ENCODE measurements around the gene LAMB2.

Gene LAMB2

GRCh38 chr3:49111347-49111746 is 21.5 kb downstream of the LAMB2 start:
- FAIRE-seq (no peak), DNase-seq (ENCODE audit: insufficient read length, low spot score) (no peak)
- no peak for TF ChIP-seq POLR2A (IDR thresholded peaks at IDR 0.05; ENCODE audit: low read depth, low read length)
- no peak for TF ChIP-seq POLR2AphosphoS5 (IDR thresholded peaks at IDR 0.05; ENCODE audit: low read depth, low read length)
- no peak for TF ChIP-seq PAX5 (IDR thresholded peaks at IDR 0.05; ENCODE audit: insufficient read depth, low read length, severe bottlenecking)
- TF ChIP-seq SPI1 (IDR thresholded peaks at IDR 0.05; ENCODE audit: low read depth, low read length), result no peak
- no peak for TF ChIP-seq POU2F2 (IDR thresholded peaks at IDR 0.05; ENCODE audit: low read depth, low read length)
- TF ChIP-seq TAF1 (IDR thresholded peaks at IDR 0.05; ENCODE audit: low read depth, low read length), result no peak

GRCh38 chr3:49110780-49111179 is 22.1 kb downstream of the LAMB2 start:
- no peak for TF ChIP-seq POLR2A (IDR thresholded peaks at IDR 0.05; ENCODE audit: low read depth, low read length)
- TF ChIP-seq SPI1 (IDR thresholded peaks at IDR 0.05; ENCODE audit: low read depth, low read length), result no peak
- TF ChIP-seq TAF1 (IDR thresholded peaks at IDR 0.05; ENCODE audit: low read depth, low read length), result no peak
- no peak for TF ChIP-seq PAX5 (IDR thresholded peaks at IDR 0.05; ENCODE audit: insufficient read depth, low read length, severe bottlenecking)
- no peak for TF ChIP-seq POLR2AphosphoS5 (IDR thresholded peaks at IDR 0.05; ENCODE audit: low read depth, low read length)
- TF ChIP-seq POU2F2 (IDR thresholded peaks at IDR 0.05; ENCODE audit: low read depth, low read length), result no peak
- no peak for FAIRE-seq
- DNase-seq (ENCODE audit: insufficient read length, low spot score), result no peak

GRCh38 chr3:49108346-49108745 is 24.5 kb downstream of the LAMB2 start:
- no peak for DNase-seq (ENCODE audit: insufficient read length, low spot score)

DNA sequence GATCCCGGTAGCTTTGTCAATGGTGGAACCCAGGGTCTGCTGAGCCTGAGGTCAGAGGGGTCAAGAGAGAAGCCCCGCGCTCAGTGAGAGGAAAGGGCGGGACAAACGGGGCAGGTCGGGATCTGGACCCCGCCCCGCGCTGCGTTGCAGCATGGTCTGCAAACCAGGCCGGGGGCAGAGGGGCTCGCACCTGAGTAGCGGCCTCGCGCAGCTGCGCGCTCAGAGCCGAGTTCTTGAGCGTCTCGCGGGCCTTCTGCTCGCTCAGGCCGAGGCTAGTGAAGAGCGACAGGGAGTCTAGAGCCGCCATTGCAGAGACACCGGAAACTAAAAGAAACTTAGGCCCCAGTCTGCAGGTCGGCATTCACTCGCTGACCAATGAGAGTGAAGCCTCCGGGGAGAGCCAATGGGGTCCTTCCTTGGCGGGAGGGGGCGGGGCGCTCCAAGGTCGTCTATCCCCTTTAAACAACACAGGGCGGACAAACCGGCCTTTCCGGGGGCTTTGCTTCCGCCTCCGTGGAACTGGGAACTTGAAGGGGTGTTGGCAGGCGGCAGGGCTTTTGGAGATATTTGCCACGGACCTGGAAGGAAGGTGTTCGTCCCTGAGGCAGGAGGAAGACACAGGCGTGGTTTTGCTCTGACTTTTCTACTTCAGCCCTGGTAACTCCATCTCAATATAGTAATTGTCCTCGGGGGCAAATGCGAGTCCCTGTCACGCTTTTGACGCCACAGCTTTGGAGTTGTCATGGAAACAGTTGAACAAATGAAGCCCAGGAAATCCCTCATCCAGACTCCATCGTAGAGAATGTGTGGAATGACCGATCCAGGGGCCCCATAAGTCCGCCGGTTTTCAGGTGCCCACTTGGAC is 28.2 kb downstream of the LAMB2 start, which contains the start of gene QARS1:
QARS1 (minus strand) TSS at position 331 of the 865 bp plus-strand sequence; CDS start at position 307, 24 bp downstream.
- DNase-seq (ENCODE audit: insufficient read length, low spot score) (peak; percentile 98), FAIRE-seq (peak; percentile 92)
- peak; percentile 94 for TF ChIP-seq POLR2A (IDR thresholded peaks at IDR 0.05; ENCODE audit: low read depth, low read length)
- peak; percentile 97 for TF ChIP-seq TAF1 (IDR thresholded peaks at IDR 0.05; ENCODE audit: low read depth, low read length)
- no peak; the same call in 1 of the 2 replicates for TF ChIP-seq POU2F2 (IDR thresholded peaks at IDR 0.05; ENCODE audit: low read depth, low read length)
- TF ChIP-seq PAX5 (IDR thresholded peaks at IDR 0.05; ENCODE audit: insufficient read depth, low read length, severe bottlenecking), result no peak
- TF ChIP-seq POLR2AphosphoS5 (IDR thresholded peaks at IDR 0.05; ENCODE audit: low read depth, low read length), result peak; percentile 88
- TF ChIP-seq SPI1 (IDR thresholded peaks at IDR 0.05; ENCODE audit: low read depth, low read length), result no peak

More at GRCh38 chr3:49108346-49108745, 24.5 kb downstream of the LAMB2 start:
- no peak for FAIRE-seq
- TF ChIP-seq POU2F2 (IDR thresholded peaks at IDR 0.05; ENCODE audit: low read depth, low read length) (no peak), POLR2AphosphoS5 (IDR thresholded peaks at IDR 0.05; ENCODE audit: low read depth, low read length) (no peak), POLR2A (IDR thresholded peaks at IDR 0.05; ENCODE audit: low read depth, low read length) (no peak), TAF1 (IDR thresholded peaks at IDR 0.05; ENCODE audit: low read depth, low read length) (no peak), SPI1 (IDR thresholded peaks at IDR 0.05; ENCODE audit: low read depth, low read length) (no peak), PAX5 (IDR thresholded peaks at IDR 0.05; ENCODE audit: insufficient read depth, low read length, severe bottlenecking) (no peak)

DNA sequence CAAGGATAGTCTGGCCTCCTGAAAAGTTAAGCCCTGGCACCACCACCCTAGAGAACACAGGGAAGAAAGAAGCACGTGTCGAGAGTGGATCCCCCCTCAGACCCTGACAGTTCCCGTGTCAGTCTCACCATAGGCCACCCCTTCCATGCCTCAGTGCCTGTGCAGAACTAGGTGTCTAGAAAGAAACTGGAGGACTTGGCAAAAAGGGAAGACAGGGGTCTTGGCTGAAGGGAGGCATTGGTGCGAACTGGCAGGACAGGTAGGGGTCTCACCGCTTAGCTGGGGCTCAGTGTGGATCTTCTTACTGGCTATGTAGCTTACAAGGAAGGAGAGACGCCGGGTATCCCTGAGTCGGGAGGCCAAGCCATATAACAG is 28.8 kb downstream of the LAMB2 start:
- TF ChIP-seq POLR2A (IDR thresholded peaks at IDR 0.05; ENCODE audit: low read depth, low read length) (no peak), PAX5 (IDR thresholded peaks at IDR 0.05; ENCODE audit: insufficient read depth, low read length, severe bottlenecking) (no peak), TAF1 (IDR thresholded peaks at IDR 0.05; ENCODE audit: low read depth, low read length) (no peak), POU2F2 (IDR thresholded peaks at IDR 0.05; ENCODE audit: low read depth, low read length) (no peak), SPI1 (IDR thresholded peaks at IDR 0.05; ENCODE audit: low read depth, low read length) (no peak), POLR2AphosphoS5 (IDR thresholded peaks at IDR 0.05; ENCODE audit: low read depth, low read length) (no peak)
- DNase-seq (ENCODE audit: insufficient read length, low spot score) (no peak), FAIRE-seq (no peak)

- FAIRE-seq (no peak), DNase-seq (ENCODE audit: insufficient read length, low spot score) (no peak)
- no peak for TF ChIP-seq PAX5 (IDR thresholded peaks at IDR 0.05; ENCODE audit: insufficient read depth, low read length, severe bottlenecking)
- no peak for TF ChIP-seq POU2F2 (IDR thresholded peaks at IDR 0.05; ENCODE audit: low read depth, low read length)
- TF ChIP-seq POLR2A (IDR thresholded peaks at IDR 0.05; ENCODE audit: low read depth, low read length), result peak; percentile 4; the same call in 1 of the 2 replicates
Observed at GRCh38 chr3:49100046-49100615, 32.7 kb downstream of the LAMB2 start.

GRCh38 chr3:49098910-49099630 is 33.8 kb downstream of the LAMB2 start:
- FAIRE-seq (no peak), DNase-seq (ENCODE audit: insufficient read length, low spot score) (no peak)
- no peak for TF ChIP-seq SPI1 (IDR thresholded peaks at IDR 0.05; ENCODE audit: low read depth, low read length)
- TF ChIP-seq TAF1 (IDR thresholded peaks at IDR 0.05; ENCODE audit: low read depth, low read length), result no peak
- no peak for TF ChIP-seq POLR2AphosphoS5 (IDR thresholded peaks at IDR 0.05; ENCODE audit: low read depth, low read length)
- TF ChIP-seq POLR2A (IDR thresholded peaks at IDR 0.05; ENCODE audit: low read depth, low read length), result no peak
- TF ChIP-seq POU2F2 (IDR thresholded peaks at IDR 0.05; ENCODE audit: low read depth, low read length), result no peak
- TF ChIP-seq PAX5 (IDR thresholded peaks at IDR 0.05; ENCODE audit: insufficient read depth, low read length, severe bottlenecking), result no peak

GRCh38 chr3:49098429-49098828 is 34.4 kb downstream of the LAMB2 start:
- no peak for TF ChIP-seq POLR2AphosphoS5 (IDR thresholded peaks at IDR 0.05; ENCODE audit: low read depth, low read length)
- TF ChIP-seq POU2F2 (IDR thresholded peaks at IDR 0.05; ENCODE audit: low read depth, low read length), result no peak
- no peak for TF ChIP-seq POLR2A (IDR thresholded peaks at IDR 0.05; ENCODE audit: low read depth, low read length)
- DNase-seq (ENCODE audit: insufficient read length, low spot score), result no peak
- no peak for FAIRE-seq

All from GM12891 (cell line).